GM12872 (cell line): ENCODE measurements around the gene ATP5F1A.

Experiments
- TF ChIP-seq, protein P1 (sequence below): IDR thresholded peaks from 3 replicates; pipeline ENCODE4 v1.5.1; 2011; ENCODE audit warnings: low read depth, mild to moderate bottlenecking, low read length, moderate library complexity; ENCODE audit not compliant: insufficient read depth

Gene ATP5F1A

DNA sequence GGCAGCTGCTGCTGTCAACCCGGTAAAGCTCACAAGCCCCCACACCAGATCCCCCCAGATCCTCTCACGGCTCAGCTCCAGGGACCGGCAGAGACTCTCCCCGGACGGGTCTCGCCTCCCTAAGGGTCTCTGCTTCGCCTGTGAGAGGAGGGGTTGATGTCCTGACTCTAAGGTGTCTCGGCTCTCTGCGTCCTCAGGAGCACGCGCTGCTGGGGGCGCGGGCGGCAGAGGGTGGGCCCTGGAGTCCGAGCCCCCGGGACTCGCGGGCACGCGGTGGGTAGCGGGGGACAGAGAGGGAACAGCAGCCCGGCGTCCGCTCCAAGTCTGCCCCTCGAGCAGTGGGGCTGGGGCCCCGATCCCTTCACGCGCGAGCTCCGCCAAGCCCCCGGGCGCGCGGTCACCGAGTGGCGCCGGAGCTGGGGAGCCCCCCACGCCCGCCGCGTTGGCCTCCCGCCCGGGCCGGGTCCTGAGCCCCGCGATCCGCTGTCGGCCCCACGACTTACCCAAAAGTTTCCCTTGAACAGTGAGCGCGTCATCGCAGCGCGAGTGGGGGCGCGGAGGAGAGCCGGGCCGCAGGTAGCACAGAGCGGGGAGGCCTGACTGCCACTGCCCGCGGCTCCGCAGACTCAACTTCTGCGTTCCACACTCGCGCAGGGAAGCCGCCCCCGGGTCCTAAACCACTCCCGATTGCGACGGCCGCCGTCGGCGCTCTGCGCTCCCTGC, 26.3 kb downstream of the ATP5F1A start, which contains the start of gene PSTPIP2:
Gene PSTPIP2, minus strand, starts transcription at position 608 of the 723 bp plus-strand sequence. Its CDS starts 72 bp downstream, at position 536.
- TF ChIP-seq, protein P1, sequence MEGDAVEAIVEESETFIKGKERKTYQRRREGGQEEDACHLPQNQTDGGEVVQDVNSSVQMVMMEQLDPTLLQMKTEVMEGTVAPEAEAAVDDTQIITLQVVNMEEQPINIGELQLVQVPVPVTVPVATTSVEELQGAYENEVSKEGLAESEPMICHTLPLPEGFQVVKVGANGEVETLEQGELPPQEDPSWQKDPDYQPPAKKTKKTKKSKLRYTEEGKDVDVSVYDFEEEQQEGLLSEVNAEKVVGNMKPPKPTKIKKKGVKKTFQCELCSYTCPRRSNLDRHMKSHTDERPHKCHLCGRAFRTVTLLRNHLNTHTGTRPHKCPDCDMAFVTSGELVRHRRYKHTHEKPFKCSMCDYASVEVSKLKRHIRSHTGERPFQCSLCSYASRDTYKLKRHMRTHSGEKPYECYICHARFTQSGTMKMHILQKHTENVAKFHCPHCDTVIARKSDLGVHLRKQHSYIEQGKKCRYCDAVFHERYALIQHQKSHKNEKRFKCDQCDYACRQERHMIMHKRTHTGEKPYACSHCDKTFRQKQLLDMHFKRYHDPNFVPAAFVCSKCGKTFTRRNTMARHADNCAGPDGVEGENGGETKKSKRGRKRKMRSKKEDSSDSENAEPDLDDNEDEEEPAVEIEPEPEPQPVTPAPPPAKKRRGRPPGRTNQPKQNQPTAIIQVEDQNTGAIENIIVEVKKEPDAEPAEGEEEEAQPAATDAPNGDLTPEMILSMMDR: no peak

DNA sequence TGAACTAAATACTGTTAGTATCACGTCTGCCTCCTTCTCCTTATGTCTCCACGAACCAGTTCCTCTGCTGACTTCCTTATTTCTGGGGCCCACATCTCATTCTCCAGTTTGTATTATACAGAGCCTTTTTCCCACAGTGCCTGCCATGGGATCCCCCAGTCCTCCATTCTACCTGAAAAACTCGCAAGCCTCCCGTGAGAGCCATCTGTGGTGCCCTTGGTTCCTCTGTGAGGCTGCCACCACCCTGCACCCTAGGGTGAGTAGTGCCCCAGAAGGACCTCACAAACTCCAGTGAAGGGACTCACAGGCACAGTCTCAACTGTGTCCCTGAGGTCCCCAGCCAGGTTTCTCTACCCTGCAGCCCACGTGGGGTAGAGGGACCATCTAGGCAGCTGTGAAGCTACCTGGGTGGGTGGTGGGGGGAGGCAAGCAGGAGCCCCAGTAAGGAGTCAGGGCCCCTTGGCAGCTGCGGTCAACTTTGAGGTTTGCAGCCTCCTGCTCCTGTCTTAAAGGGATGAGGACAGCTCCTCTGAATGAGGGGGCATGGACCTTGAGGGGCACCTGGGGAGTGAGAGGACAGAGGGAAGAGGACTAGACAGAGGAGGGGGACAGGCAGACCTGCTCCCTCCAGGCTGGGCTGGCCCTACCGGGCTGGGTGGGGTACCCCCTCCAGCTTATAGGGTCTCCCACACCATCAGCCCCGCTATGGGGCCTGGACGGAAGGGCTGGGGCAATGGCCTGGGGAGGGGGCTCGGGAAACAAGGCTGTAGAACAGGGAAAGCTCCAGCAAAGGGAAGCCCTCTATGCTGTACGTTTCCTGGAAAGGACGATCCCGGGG, 27.1 kb downstream of the ATP5F1A start:
- TF ChIP-seq, protein P1: no peak

DNA sequence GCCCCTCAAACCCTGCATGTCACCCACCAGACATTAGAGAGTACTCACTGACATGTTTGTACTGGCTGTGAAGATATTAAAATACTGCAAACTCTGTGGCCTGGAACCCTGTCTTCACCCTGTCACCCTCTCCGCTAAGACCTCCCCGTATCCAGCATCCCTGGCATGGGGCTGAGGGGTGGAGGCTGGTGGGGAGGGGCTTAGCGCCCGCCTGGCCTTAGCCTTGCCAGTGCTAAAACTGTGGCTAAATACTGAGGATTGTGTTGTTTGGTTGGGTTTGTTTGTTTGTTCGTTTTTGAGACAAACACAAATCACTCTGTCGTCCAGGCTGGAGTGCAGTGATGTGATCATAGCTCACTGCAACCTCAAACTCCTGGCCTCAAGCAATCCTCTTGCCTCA, 27.9 kb downstream of the ATP5F1A start:
- TF ChIP-seq, protein P1: no peak

DNA sequence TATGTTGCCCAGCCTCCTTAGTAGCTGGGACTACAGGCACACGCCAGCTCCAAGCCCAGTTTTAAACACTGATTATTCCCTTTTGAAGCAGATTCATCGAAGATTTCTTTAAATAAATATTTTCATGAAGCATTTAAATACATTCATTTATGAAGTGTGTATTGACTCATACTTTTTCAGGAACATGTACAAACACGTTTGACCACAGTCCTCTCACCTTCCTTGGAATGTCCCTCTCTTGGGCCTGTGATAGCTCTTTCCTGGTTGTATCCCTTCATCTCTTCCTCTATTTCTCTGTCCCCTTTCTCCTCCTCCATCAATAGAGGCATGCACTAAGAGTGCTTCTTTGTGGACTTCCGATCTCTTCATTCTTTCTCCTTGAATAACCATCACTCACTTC, 28.6 kb downstream of the ATP5F1A start:
- TF ChIP-seq, protein P1: no peak

DNA sequence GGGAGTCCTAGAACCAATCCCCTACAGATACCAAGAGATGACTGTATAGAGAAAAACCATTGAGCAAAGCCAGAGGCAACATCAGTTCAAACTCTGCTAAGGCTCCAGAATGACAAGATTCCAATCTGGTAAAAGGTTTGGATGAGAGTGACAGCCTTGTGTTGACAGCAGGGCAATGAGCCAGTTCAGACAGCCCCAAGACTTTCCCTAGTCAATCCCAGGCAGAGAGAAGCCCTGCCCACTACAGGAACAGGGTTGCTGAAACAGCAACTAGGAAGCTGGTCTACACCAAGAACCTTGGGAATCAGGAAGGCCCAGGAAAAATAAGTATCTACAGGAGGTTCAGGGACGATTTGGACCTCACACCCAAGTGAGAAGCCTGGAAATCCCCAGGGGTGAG, 29.3 kb downstream of the ATP5F1A start:
- TF ChIP-seq, protein P1: no peak

DNA sequence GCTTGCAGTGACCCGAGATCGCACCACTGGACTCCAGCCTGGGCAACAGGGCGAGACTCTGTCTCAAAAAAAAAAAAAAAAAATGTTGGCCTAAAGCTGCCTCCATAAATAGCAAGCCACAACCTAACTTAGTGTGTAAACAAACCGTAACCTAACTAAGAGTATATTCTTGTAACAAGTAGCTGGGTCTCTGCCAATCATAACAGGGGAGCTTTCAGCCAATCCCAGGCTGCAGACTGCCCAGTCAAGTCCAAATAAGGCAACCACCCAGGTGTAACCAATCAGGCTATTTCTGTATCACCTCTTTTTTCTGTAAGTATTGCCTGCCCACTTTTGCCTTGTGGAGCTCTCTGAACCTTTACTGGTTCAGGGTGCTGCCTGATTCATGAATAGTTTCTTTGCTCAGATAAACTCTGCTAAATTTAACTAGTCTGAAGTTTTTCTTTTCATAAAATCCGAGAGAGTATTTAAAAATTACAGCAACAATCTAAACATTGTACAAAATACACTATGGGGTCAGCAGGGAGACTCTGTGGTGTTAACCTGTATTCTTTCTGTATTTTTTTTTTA, 30.6 kb downstream of the ATP5F1A start:
- TF ChIP-seq, protein P1: no peak

DNA sequence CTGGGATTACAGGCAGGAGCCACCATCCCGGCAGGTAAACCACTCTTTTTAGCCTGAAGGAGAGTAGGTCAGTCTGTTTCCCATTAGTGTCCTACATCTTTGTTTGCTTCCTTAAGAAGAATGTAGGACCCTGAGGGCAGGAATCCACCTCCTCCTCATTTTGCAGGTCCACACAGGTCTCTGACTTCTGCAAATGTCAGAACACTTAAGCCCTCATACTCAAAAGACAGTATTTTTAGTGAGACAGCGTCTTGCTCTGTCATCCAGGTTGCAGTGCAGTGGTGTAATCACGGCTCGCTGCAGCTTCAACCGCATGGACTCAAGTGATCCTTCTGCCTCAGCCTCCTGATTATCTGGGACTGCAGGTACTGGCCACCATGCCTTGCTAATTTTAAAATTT, 35.3 kb downstream of the ATP5F1A start:
- TF ChIP-seq, protein P1: no peak
